Measurements from ENCODE around the gene PIK3R6. TPM values are rescaled to one million over a fixed set of nuclear protein-coding genes. Genes with fewer than 3 reads are reported as not detected.

Gene PIK3R6
- total and polyA plus RNA-seq, 2 experiments from 2014 or later, result 0.11 to 0.24 TPM

GRCh38 chr17:8890671-8891070 is 23.2 kb upstream of the PIK3R6 start:
- TF ChIP-seq ZNF114 (CRISPR knock-in tag; IDR thresholded peaks at IDR 0.05) (no peak), NANOG (IDR thresholded peaks at IDR 0.05; ENCODE audit: borderline replicate concordance) (no peak), JUNB (IDR thresholded peaks at IDR 0.05; ENCODE audit: unreplicated experiment) (no peak), STAT1 (IDR thresholded peaks at IDR 0.05; ENCODE audit: unreplicated experiment) (no peak)
- TF ChIP-seq, protein P1, sequence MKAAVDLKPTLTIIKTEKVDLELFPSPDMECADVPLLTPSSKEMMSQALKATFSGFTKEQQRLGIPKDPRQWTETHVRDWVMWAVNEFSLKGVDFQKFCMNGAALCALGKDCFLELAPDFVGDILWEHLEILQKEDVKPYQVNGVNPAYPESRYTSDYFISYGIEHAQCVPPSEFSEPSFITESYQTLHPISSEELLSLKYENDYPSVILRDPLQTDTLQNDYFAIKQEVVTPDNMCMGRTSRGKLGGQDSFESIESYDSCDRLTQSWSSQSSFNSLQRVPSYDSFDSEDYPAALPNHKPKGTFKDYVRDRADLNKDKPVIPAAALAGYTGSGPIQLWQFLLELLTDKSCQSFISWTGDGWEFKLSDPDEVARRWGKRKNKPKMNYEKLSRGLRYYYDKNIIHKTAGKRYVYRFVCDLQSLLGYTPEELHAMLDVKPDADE (IDR thresholded peaks at IDR 0.05), result no peak
- H3K27ac Mint-ChIP-seq, result no peak overlapping the region
- no peak for ATAC-seq
- no peaks in the 10 kb centered on the region for H3K36me3 ChIP-seq (ENCODE audit: insufficient read depth)
- no peak overlapping the region for H3K27ac ChIP-seq (ENCODE audit: low read depth)
- no peaks in the 10 kb centered on the region for H3K27me3 ChIP-seq (ENCODE audit: insufficient read depth)
- H3K9me2 ChIP-seq (ENCODE audit: insufficient read depth), result no peaks in the 10 kb centered on the region
- H3K27me3 Mint-ChIP-seq (ENCODE audit: insufficient read depth, low read depth, poor library complexity), result peaks cover 5% of the 10 kb centered on the region
- H4K20me1 ChIP-seq (replicated peaks; ENCODE audit: insufficient read depth), result no peaks in the 10 kb centered on the region
- H3K4me1 ChIP-seq (ENCODE audit: insufficient read depth), result no peaks in the 10 kb centered on the region; the same call in 1 of the 2 replicates
- no peak overlapping the region for H3K4me2 ChIP-seq
- no peak for DNase-seq (ENCODE audit: low spot score)
- H3K4me3 ChIP-seq, result no peak overlapping the region
- no peak overlapping the region for H2AFZ ChIP-seq
- no peaks in the 10 kb centered on the region for H3K79me2 ChIP-seq (replicated peaks; ENCODE audit: insufficient read depth)
- H3K4me3 Mint-ChIP-seq, result no peak overlapping the region
- peaks cover 25% of the 10 kb centered on the region for H3K4me1 Mint-ChIP-seq
- H3K36me3 Mint-ChIP-seq (ENCODE audit: low read depth), result peaks cover 4% of the 10 kb centered on the region; the same call in 1 of the 3 replicates
- no peaks in the 10 kb centered on the region for H3K9me3 Mint-ChIP-seq
- no peaks in the 10 kb centered on the region for H3F3A ChIP-seq (replicated peaks; ENCODE audit: low read depth)

DNA sequence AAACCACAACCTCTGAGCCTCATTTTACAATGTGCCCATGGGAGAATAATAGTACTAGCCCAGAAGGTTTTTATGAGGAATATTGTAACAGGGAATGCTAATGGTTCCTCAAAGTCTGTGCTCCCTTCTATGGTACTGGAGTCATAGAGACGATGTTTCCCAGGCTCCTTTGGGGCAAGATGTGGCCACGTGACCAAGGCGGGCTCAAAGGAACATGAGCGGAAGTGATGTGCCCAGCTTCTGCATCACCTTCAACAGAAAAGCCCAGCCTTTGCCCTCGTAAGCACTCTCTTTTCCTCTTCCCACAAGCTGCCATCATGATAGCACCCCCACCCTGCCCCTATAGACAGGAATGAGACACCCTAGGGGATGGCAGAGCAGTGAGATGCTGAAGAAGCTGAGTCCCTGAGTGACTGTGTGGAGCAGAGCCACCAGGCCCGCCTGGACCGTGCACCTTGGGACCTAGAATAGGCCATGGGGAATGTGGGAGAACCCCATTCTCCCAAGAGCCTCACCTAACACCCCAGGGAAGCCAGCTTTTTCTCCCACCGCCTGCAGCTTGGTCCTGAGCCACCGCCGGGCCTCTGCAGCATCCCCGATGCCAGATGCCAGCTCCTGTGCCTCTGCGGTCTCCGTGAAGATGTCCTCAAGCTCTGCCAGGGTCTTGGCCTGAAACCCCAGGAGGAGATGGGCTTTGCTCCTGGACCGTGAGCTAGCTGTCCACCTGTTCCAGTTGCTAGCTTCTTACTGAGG is 22.2 kb upstream of the PIK3R6 start:
- H4K20me1 ChIP-seq (replicated peaks; ENCODE audit: insufficient read depth), result no peaks in the 10 kb centered on the region
- no peaks in the 10 kb centered on the region for H3F3A ChIP-seq (replicated peaks; ENCODE audit: low read depth)
- no peaks in the 10 kb centered on the region for H3K9me2 ChIP-seq (ENCODE audit: insufficient read depth)
- no peaks in the 10 kb centered on the region for H3K36me3 ChIP-seq (ENCODE audit: insufficient read depth)
- no peak for TF ChIP-seq EZH2 (IDR thresholded peaks at IDR 0.05; ENCODE audit: low read depth, unreplicated experiment)
- TF ChIP-seq EZH2phosphoT487 (IDR thresholded peaks at IDR 0.05; ENCODE audit: unreplicated experiment), result no peak
- TF ChIP-seq ZNF114 (CRISPR knock-in tag; IDR thresholded peaks at IDR 0.05), result no peak
- no peak for TF ChIP-seq REST (IDR thresholded peaks at IDR 0.05; ENCODE audit: unreplicated experiment)
- no peak for TF ChIP-seq ZNF331 (CRISPR knock-in tag; IDR thresholded peaks at IDR 0.05; ENCODE audit: low read depth)
- no peak for TF ChIP-seq POLR2AphosphoS5 (IDR thresholded peaks at IDR 0.05; ENCODE audit: low read depth)
- TF ChIP-seq NANOG (IDR thresholded peaks at IDR 0.05; ENCODE audit: borderline replicate concordance), result no peak
- TF ChIP-seq STAT1 (IDR thresholded peaks at IDR 0.05; ENCODE audit: unreplicated experiment), result no peak
- no peak for TF ChIP-seq CTCF (conservative IDR thresholded peaks at IDR 0.05; ENCODE audit: low read depth in 2 of 2)
- TF ChIP-seq, protein P1 (IDR thresholded peaks at IDR 0.05), result no peak
- no peak for TF ChIP-seq CREB1 (CRISPR knock-in tag; IDR thresholded peaks at IDR 0.05; ENCODE audit: low read depth)
- no peaks in the 10 kb centered on the region for H3K79me2 ChIP-seq (replicated peaks; ENCODE audit: insufficient read depth)
- no peaks in the 10 kb centered on the region for H3K27me3 ChIP-seq (ENCODE audit: insufficient read depth)
- no peak overlapping the region for H3K27ac ChIP-seq (ENCODE audit: low read depth)
- H3K4me2 ChIP-seq, result no peak overlapping the region
- H3K4me3 ChIP-seq, result no peak overlapping the region
- H3K9me3 Mint-ChIP-seq, result no peaks in the 10 kb centered on the region
- DNase-seq (ENCODE audit: low spot score) (no peak), ATAC-seq (no peak)
- H3K4me1 Mint-ChIP-seq, result peaks cover 20% of the 10 kb centered on the region; the same call in 2 of the 3 replicates
- H3K36me3 Mint-ChIP-seq (ENCODE audit: low read depth), result peaks cover 4% of the 10 kb centered on the region; the same call in 1 of the 3 replicates
- H2AFZ ChIP-seq, result no peak overlapping the region
- H3K4me3 Mint-ChIP-seq, result no peak overlapping the region
- peaks cover 7% of the 10 kb centered on the region for H3K27me3 Mint-ChIP-seq (ENCODE audit: insufficient read depth, low read depth, poor library complexity)
- no peaks in the 10 kb centered on the region; the same call in 1 of the 2 replicates for H3K4me1 ChIP-seq (ENCODE audit: insufficient read depth)
- no peak overlapping the region for H3K27ac Mint-ChIP-seq
